Measurements from ENCODE around the gene ELN.
A peak's percentile ranks its signal among the peaks of the same experiment; 100 is the strongest.
"Not testable (repeated sequence)": the region's sequence is repeated elsewhere in the genome, so short reads cannot be mapped to it uniquely, and the experiment has no call there.

The ELN gene

DNA sequence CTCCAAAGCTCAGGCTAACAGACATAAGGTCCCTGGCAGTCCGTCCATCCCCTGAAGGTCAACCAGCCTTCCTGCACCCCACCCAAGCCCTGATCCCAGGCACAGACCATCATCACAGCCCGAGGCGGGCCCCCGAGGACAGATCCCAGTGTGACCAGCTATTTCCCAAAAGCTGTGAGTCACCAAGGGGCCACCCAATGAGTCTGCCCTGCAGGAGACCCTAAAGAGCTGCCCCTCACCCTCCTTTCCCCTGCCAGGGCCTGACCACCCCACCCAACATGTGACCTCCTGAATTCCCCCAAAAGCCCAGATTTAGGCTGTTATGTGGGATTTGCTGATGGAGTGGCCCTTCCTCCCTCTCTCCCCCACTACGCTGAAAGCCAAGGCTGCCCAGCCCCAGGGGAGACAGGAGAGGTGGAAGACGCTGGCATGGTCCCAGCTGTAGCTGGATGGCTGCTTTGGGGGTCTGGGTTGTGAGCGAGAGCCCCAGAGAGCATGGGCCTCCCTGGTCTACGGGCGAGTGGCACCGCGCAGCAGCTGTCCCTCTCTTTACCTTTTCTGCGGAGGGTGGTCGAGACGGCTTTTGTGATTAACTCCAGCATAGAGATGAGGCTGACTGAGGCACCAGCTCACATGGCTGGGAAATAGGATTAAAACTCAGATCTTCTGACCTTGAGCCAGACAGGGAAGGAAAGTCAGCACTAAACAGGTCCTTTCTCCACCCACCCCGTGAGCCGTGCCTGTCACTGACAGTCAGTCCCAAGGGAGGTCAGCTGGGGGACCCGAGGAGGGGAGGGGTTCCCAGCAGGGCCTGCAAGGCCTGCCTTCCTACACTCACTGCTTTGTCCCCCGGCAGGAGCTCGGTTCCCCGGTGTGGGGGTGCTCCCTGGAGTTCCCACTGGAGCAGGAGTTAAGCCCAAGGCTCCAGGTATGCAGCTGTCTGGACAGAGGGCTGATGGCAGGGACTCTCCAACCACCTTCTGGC lies 16.7 kb downstream of the ELN start:
- DNase-seq: no peak

- DNase-seq: not testable (repeated sequence)
Observed at GRCh38 chr7:74046581-74046980, 18.6 kb downstream of the ELN start.

GRCh38 chr7:74047804-74048380 lies 19.9 kb downstream of the ELN start:
- no peak for DNase-seq

DNA sequence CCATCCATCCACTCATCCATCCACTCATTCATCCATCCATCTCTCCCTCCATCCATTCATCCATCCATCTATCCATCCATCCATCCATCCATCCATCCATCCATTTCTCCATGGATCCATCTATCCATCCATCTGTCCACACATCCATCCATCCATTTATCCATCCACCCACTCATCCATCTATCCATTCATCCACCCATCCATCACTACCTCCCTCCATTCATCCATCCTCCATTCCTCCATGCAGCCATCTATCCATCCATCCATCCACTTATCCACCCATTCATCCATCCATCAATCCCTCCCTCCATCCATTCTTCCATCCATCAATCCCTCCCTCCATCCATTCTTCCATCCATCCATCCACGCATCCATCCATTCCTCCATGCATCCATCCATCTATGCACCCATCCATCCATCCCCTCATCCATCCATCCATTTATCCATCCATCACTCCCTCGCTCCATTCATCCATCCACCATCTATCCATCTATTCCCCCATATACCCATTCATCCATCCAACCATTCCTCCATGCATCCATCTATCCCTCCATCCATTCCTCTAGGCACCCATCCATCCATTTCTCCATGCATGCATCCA lies 21.1 kb downstream of the ELN start:
- no peak for DNase-seq

DNA sequence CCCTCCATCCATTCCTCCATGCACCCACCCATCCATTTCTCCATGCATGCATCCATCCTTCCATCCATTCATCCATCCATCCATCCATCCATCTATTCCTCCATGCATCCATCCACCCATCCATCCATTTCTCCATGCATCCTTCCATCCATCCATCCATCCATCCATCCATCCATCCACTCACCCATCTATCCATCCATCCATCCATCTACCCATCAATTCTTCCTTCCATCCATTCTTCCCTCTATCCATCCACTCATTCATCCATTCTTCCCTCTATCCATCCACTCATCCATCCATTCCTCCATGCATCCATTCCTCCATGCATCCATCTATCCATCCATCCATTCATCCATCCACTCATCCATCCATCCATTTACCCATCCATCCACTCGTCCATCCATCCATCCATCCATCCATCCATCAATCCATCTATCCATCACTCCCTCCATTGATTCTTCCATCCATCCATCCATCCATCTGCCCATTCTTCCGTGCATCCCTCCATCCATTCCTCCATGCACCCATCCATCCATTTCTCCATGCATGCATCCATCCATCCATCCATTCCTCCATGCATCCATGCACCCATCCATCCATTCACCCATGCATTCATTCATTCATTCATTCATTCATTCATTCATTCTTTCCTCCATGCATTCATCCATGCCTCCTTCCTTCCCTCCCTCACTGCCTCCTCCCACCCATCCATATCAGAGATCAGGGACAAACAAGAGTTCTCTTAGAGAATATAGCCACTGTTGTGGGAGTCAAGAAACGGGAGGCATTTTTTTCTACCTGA lies 22.2 kb downstream of the ELN start:
- no peak for DNase-seq

- DNase-seq: peak; percentile 69
Observed at GRCh38 chr7:74051193-74051592, 23.2 kb downstream of the ELN start.

DNA sequence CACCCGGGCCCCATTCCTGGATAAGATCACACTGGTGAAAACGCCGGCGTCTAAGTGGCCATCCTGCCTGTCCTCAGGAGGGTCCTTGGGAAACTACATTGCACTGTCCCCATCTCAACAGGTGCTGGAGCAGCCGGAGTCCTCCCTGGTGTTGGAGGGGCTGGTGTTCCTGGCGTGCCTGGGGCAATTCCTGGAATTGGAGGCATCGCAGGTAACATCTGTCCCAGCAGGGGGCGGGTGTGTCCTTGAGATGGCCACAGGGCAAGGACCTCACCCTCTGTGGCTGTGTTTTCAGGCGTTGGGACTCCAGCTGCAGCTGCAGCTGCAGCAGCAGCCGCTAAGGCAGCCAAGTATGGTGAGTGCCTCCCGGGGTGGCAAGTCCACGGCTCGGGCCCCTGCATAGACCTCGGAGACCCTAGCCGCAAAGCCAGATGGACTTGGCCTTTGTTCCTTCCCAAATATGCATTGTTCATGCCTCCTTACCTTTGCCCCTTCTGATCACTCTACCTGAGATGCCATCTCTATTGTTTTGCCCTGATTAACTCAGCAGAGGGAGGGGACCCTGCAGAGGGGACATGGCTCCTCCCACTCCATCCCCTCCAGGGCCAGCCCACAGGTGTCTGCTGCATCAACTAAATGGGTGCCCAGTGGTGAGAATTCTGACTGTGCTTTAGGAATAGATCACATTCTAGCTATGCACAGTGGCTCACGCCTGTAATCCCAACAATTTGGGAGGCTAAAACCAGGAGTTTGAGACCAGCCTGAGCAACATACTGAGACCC lies 23.8 kb downstream of the ELN start:
- DNase-seq: no peak

GRCh38 chr7:74052628-74053027 lies 24.7 kb downstream of the ELN start:
- DNase-seq: no peak

DNA sequence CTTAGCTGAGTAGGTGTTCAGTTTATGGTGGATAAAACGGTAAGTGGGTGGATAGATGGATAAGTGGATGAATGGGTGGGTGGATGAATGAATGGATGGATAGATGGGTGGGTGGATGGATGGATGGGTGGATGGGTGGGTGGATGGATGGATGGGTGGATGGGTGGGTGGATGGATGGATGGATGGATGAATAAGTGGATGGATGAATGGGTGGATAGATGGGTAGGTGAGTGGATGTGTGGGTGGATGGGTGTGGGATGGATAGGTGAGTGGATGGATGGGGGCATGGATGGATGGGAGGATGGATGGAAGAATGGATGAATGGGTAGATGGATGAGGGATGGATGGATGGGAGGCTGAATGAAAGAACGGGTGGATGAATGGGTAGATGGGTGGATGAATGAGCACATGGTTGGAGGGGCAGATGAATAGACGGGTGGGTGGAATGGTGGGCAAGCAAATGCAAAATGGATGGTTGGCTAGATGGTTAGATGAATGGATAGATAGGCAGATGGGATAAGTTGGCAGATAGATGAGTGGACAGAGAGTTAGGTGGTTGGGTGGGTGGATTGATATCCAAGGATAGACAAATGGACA lies 25.7 kb downstream of the ELN start:
- DNase-seq: no peak

- no peak for DNase-seq
Observed at GRCh38 chr7:74056096-74056915, 28.3 kb downstream of the ELN start.

DNA sequence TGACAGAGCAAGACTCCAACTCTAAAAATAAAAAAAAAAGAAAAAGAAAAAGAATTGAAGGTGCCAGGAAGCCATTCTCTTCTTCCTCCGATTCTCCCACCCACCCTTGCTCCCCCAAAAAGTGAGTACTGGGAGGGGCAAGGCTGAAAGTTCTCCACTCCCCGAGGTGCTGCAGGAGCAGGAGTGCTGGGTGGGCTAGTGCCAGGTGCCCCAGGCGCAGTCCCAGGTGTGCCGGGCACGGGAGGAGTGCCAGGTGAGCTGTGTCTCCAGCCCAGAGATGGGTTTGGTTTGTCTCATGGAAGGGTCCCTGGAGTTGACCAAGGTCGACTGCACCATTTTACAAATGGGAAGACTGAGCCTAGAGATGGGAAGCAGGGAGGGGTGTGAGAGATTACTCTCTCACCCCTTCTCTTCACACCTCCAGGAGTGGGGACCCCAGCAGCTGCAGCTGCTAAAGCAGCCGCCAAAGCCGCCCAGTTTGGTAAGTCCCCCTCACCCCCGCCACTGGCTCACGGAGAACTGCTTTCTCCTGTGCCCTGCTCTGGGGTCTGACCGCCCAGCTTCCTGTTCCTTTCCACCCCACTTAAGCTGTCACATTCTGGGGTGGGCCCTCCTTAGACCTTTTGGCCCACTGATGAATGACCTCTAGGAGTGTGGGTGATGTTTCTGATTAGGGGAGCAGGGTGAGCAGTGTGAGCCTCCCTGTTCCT lies 29.4 kb downstream of the ELN start:
- no peak for DNase-seq

- no peak for DNase-seq
Observed at GRCh38 chr7:74057987-74058386, 30.0 kb downstream of the ELN start.

DNA sequence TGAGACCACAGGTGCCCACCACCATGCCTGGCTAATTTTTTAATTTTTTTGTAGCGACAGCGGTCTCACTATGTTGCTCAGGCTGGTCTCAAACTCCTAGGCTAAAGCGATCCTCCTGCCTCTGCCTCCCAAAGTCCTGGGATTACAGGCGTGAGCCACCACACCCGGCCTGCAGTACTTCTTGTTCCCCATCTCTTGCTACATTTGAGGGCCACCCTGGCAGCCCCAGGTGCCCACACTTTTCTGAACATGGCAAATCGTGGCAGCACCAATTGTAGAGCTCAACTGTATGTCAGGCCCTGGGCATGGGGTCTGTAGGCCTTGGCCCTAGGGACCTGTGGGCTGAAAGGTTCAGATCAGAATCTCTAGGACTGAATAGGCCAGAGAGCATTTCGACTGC lies 30.5 kb downstream of the ELN start:
- DNase-seq: no peak

- DNase-seq: no peak
Observed at GRCh38 chr7:74059037-74059436, 31.1 kb downstream of the ELN start.

DNA sequence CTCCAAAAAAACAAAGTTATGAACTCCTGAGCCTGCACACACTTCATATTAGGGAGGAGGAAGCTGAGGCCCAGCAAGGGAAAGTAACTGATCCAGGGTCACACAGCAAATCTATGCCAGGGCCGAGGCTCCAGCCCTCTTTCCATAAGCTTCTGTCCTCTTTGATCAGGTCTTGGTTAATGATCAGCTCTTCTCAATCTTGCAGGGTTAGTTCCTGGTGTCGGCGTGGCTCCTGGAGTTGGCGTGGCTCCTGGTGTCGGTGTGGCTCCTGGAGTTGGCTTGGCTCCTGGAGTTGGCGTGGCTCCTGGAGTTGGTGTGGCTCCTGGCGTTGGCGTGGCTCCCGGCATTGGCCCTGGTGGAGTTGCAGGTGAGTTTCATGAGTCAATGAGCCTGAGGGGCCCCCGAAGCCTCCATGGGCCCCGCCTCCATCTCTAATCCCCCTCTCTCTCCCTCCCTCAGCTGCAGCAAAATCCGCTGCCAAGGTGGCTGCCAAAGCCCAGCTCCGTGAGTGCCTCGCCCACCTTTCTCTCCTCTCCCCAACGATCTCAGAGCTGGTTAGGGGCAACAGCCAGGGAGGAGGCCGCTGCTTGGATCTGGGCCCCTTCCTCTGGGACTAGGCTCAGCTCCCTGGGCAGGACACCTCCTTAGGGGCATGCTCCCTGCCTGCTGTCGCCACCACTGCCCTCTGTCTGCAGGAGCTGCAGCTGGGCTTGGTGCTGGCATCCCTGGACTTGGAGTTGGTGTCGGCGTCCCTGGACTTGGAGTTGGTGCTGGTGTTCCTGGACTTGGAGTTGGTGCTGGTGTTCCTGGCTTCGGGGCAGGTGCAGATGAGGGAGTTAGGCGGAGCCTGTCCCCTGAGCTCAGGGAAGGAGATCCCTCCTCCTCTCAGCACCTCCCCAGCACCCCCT lies 32.0 kb downstream of the ELN start:
- DNase-seq: no peak

GRCh38 chr7:74061840-74062539 lies 34.0 kb downstream of the ELN start:
- DNase-seq: peak; percentile 71

DNA sequence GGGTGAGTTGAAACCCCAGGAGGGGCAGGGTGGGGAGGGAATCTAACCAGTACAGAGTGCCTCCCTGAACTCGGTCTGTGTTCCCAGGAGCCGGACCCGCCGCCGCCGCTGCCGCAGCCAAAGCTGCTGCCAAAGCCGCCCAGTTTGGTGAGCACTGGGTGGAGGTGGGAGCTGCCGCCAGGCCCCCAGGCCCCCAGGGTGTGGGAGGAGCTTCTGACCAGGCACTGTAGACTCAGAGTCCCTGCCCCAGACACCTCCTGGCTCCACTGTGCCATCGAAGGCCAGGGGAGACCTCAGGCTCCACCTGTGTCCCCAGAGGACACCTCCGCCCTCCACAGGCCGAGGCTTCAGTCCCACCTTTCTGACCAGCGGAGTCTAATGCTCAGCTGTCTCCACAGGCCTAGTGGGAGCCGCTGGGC lies 35.3 kb downstream of the ELN start:
- no peak for DNase-seq

- DNase-seq: no peak
Observed at GRCh38 chr7:74063646-74064045, 35.7 kb downstream of the ELN start.
